Measurements from ENCODE around the gene WNK2.
A peak's percentile ranks its signal among the peaks of the same experiment; 100 is the strongest.
"Not testable (repeated sequence)": the region's sequence is repeated elsewhere in the genome, so short reads cannot be mapped to it uniquely, and the experiment has no call there.

Gene WNK2

DNA sequence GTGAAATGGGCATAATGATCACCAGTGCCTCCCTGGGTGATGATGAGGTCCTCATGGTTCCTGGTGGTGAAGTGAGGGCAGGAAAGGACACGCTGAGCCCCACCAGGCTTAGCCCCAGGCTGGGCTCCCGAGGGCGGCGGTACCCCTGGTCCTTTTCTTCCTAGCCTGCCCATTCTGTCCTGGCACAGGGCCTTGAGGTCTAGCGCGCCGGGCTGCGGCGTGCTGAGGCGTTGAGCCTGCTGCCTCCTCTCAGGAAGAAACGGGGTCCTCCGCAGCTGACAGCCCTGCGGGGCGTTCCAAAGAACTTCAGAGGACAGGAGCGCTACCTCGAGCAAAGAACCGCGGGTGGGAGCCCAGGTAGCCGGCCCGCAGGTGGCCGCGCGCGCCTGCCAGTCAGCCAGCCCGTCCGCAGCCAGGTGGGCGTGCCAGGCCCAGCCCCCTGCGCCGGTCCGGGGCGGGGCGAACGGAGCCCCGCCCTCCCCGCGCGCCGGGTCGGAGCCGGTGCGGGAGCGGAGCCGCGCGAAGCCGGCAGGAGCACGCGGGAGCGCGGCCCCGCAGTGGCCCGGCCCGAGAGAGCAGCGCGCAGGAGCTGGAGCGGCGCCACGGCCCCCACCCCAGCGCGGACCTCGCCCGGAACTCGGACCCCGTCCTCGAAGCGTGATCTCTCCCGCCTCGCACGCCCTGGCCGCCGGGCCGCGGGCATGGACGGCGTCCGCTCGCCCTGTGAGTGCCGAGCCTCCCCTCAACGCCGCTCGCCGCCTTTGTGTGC, at the start of gene WNK2:
Gene WNK2 (plus strand): TSS at position 477 of the 769 bp plus-strand sequence. CDS start 791 bp downstream, outside the sequence.
- no peak for DNase-seq (ENCODE audit: low read depth)

DNA sequence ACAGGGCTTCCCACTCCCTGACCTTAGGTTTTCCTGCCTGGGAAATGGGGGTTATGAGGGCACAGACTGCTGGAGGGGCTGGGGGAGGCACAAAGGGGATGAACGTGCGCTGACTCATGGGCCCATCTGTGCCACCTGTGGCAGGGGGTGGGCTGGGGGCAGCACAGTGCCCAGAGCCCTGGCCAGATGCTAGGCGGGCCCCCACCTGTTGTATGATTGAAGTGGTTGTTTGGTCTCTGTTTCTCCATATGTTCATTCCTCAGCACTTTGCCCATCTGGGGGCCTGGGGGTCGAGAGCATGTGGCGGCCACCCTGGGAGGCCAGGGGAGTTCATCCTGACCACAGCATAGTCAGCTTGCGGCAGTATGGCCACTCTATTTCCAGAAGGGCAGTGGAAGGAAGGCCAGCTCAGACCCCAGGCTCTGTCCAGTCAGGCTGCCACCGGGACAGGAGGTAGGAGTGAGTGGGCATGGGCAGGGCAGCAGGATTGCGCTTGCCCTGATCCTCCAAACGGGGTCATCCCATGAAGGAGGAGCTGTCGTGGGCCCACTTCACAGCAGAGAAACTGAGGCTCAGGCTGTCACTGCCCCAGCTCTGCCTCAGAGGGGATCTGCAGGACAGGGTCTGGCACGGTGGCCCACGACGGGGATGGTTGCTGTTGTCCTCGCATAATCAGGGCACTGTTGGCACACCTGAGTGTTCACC, 49.0 kb upstream of the WNK2 start:
- DNase-seq (ENCODE audit: low read depth), result no peak

DNA sequence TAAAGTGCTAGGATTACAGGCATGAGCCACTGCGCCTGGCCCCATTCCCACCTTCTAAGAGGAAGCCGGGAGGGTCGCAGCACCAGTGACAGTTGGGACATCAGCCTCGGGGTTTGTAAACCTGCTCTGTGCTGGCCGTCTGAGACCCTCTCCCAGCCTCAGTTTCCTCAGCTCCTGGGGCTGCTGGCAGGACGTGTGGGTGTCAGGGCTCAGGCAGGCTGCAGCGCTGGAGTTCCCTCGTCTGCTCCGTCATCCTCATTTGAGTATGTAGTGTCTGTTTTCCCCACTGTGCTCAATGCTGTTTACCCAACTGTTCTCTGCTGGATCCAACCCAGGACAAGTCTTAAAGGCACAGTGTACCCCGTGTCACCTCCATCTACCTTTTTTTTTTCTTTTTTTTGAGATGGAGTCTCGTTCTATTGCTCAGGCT, 47.9 kb upstream of the WNK2 start:
- peak; percentile 54 for DNase-seq (ENCODE audit: low read depth)

DNA sequence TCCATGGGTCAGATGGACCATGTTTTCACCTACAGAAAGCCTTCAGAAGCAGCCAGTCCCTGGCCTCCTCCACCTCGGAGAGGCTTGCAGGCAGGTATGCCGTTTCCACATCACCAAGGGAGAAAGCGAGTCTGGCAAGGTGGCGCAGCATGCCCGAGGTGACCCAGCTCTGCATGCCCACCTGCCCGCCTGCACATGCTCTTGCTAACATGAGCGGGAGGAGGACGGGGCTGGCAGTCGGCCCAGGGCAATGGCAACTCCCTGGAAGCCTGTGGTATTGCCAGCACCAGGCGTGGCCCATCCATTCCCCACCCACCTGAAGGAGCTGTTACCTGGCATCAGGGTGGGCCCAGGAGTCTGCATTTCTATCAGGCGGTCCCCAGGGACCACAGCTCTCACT, 46.6 kb upstream of the WNK2 start:
- DNase-seq (ENCODE audit: low read depth), result no peak

DNA sequence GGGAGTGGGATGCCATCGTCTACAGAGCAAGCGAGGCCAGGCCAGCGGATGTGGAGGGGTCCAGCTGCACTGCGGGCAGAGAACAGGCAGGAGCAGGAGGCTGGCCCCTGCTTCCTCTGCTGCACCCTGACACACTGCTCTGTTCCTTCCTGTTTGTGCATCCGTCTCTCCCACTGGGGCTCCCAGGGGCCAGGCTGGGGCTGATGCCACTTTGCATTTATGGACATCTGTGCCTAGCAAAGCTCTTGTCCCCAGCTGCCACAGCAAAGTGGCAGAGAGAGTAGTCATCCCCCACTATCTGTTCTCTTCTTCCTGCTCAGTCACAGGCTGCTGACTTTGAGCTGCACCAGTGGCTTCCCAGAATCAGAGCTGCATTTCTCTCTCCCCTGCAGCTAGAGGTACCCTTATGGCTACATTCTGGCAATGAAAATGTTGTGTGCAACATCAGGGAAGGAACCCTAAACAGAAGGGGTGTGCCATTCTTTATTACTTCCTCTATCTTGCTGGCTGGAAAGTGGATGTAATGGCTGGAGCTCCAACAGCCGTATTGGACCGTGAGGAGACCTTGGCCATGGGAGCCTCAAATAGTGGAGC, 45.7 kb upstream of the WNK2 start:
- DNase-seq (ENCODE audit: low read depth), result no peak

DNA sequence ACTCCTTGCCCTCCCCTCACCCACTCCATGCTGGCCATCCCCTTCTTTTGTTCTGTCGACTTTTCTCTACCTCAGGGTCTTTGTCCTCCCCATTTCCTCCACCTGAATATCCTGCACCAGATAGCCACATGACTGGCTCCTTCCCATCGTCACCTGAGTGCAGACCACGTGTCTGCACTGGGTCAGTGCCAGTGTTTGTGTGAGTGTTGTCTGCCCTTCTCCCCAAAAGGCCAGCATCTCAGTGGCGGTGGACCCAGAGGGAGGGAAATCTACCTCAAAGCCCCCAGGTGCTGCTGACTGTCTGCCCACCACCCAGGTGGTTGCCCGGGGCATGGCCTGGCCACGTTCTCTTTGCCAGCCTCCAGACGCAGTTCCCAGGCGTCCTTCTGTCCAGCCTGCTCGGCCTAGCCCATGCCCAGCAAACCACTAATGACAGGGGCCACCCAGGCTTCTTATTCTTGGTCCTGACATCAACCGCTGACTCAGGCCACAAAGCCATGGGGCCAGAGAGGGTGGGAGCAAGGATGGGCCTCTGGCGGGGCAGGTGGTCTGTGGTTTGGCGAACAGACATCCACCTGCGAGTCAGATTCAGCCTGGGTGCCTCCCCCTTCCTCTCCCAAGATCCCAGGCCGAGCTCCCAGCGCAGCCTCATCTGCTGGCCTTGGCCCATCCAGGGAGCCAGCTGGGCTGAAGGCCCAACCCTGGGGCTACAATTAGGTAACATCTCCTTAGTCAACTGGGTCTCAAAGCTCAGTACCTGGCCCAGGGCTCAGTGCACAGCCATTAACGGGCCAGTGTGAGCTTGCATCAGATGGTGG, 44.4 kb upstream of the WNK2 start:
- no peak for DNase-seq (ENCODE audit: low read depth)

DNA sequence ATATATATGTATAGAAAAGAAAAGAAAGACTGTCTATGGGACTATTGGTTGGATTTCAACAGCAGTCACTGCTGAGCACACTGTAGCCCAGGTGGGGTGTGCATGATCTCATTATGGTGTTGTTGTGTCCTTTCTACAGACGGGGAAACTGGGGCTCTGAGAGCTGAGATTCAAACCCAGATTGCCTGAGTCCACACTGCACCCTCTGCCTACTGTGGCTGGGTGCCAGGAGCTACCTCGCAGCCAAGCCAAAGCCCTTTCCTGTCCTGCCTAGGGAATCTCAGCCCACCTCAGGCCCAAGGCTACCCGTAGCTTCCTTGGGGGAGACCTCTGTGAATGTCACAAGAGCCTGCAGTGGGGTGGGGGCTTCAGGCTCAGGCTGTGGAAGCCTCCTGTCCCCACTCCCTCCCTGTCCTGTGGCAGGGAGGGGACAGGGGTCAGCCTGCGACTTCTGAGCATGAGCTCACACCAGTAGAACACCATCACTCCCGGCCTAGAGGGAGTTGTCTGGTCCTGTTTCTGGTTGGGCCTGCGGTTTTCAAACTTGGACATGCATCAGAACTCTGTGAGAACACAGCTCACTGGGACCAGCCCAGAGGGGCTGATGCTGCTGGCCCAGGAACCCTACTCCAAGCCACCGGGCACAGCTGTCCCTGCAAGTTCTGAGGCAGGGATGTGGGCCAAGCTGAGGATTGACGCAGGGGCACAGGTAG, 42.0 kb upstream of the WNK2 start:
- no peak for DNase-seq (ENCODE audit: low read depth)

DNA sequence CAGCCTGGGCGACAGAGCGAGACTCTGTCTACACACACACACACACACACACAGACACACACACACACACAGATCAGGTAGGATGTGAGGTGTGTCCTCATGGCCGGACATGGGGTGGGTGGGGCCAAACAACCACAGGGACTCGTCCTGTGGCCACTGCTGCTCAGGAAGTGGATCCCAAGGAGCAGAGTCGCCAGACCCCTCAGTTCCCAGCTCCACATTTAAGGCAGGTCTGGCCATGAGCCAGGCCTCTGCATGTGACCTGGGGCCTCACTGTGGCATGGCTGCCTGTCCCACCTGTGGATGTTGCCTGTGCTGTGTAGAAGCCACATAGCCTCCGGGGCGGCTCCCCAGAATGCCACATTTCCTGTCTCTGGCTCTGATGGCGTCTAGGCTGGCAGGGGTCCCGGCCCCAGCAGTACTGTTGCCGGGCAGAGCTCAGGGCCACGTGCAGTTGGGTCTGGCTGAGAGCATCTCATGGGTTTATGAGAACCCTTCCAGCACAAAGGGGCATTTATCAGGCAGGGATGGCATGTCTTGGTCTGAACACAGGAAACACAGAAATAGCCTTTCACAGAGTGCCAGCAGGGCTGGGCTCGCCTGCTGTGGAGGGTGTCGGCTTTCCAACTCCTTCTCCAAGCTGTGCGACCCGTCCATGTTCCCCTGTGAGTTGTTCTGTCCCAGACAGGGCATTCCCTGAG, 40.0 kb upstream of the WNK2 start:
- DNase-seq (ENCODE audit: low read depth), result peak; percentile 27

DNA sequence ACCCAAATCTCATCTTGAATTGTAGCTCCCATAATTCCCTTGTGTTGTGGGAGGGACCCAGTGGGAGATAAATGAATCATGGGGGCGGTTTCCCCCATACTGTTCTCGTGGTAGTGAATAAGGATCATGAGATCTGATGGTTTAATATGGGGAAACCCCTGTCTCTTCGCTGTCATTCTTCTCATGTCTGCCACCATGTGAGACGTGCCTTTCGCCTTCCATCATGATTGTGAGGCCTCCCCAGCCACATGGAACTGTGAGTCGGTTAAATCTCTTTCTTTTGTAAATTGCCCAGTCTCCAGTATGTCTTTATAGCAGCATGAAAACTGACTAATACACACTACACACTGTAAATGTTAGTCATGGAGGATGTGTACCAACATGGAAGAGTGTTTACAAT, 37.2 kb upstream of the WNK2 start:
- not testable (repeated sequence) for DNase-seq (ENCODE audit: low read depth)

DNA sequence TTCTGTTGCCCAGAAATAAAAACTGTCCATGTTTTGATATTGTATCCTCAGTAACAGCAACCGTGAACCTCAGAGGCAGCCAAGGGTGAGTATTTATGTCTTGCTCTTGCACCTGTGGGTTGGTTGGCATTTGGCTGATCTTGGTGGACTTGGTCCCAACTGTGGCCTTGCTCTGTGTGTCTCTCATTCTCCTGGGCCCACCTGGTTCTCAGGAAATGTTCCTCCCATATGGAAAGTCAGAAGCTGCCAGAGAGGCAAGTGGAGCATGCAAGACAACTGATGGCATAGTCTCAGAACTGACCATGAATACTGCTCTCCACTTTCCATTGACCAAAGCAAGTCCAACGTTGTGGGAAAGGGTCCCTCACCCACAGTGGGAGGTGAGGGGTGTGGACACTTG, 36.3 kb upstream of the WNK2 start:
- DNase-seq (ENCODE audit: low read depth), result no peak

DNA sequence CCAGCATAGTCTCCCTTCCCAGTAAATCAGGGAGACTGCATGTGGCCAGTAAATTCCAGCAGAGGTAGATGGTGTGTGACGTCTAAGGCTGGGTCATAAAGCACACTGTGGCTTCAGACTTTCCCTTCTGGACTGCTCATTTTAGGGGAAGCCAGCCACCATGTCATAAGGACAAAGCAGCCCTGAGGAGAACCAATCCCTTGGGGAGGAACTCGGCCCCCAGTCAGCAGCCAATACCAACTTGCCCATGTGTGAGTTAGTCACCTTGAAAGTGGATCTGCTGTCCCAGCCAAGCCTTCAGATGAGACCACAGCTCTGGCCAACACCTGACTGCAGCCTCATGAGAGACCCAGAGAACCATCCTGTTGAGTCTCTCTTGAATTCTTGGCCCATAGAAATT, 35.2 kb upstream of the WNK2 start:
- no peak for DNase-seq (ENCODE audit: low read depth)

DNA sequence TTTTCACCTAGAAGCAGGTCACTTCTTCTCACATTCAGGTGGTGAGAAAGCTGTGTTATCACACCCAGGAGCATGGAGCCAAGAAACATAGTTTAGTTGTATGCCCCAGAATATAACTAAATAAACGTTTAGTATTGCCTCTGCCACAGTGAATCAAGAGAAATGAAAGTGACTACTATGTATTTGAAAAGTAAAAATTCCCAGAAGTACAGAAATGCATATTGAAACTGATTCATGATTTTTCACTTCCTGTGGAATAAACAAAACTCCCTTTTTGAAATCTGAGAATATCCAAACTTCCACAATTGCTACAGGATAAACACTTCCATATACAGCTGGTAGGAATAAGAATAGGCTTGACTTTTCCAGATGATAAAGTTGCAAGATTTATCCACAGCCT, 34.6 kb upstream of the WNK2 start:
- peak; percentile 64 for DNase-seq (ENCODE audit: low read depth)

DNA sequence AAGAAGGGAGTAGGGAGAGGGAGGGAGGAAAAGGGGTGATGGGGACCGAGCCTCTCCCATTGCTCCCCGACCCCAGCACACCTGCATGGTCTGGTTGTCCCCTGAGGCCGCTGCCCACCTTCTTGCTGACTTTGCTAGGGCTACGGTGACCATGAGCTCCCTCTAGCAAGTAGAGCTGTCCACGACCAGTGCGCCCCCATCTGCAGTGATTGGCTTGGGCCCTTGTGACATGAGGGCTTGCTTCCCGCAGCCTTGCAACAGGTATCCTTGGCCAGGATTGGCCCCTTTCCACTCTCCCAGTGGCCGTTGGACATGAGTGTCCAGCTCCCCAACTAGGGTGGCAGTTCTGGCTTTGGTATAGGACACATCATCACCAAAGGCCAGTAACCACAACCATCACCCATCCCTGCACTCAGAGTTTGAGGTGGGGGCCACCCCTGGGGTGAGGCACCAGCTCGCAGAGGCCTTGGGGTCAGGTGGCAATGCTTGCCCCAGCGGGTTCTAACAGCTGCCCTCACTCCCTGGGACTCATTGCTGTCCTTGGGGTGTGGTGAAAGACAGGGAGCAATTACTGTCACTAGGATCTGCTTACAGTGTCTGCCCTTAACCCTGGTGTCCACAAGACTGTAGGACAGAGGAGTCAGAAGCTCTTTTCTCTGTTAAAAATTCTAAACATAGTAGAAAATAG, 32.7 kb upstream of the WNK2 start:
- no peak for DNase-seq (ENCODE audit: low read depth)

DNA sequence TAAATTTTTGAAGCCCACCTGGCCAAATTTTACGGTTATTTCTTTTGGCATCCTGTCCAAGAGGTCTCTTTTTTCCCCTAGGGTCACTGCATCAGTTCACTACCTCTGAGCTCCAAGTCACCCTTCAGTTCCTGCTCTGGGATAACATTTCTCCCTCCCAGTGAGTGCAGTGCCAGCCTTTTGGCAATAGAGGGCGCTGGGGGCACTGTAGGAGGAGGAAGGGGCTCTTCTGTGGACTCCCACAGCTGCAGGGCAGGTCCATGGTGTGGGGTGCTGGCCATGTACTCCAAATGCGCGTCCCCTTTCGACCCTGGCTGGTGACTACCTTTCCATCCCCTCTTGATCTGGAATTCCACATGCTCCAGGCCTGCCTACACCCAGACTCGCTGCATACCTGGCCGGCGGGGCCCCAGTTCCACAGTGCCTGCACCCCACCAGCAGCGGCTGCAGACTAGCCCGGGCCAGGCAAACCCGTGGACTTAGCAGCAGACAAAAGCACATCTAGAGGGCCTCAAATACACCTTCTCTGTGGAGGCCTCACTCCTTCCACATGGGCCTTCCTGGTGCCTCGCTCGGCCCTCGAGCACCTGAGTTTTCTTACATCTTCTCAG, 29.5 kb upstream of the WNK2 start:
- no peak for DNase-seq (ENCODE audit: low read depth)

DNA sequence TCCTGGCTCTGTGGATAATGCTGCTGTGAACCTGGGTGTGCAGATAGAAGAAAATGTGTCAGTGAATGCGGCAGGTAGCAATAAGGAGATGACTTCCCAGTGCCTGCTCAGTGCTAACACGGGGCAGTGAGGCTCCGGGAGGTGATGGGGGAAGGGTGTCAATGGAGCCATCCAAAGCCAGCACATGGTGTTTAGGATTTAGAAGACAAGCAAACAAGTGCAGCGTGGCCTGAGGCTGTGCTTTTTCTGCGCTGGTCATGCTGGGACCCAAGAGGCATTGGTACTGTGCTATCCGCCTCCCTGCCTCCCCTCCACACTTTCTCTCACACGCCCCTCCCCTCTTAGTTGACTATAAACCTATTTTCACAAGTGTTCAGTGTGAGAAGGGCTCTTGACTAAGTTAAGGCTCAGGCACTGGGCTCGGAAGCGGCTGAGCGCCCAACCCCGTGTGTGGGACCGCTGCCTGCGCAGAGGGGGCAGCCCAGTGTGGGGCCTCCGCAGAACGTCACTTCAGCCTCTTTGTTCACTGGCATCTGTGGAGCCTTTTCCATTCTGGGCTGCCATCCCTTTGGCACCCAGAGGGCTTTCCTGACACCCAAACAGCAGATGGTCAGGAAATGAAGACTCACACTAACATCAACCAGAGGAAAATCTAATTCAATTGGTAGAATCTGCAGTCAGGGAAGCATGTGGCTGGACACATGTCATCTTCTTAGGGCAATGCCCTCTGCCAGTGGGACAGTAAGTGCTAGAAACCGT, 28.0 kb upstream of the WNK2 start:
- no peak for DNase-seq (ENCODE audit: low read depth)

DNA sequence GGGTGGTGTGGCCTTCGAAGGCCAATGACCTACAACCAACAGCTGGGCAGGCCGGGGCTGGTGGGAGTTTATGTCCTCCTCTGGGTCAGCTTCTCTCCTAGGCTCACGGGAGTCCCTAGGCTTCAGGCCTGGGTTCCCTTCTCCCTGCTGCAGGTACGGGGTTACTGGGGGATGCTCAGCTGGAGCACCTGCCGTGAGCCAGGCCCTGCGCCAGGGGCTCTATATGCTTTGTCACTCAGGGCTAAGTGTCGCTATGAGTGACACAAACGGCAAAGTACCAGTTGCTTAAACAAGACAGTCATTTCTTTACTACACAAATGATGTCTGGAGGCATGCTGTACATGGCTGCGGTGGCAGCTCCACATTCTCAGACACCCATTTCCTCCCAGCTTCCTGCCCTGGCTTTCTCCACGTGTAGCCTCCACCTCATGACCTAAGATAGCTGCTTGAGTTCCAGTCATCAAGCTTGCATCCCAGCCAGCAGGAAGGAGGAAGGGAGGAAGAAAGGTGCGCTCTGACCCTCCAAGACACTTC, 27.4 kb upstream of the WNK2 start:
- no peak for DNase-seq (ENCODE audit: low read depth)

DNA sequence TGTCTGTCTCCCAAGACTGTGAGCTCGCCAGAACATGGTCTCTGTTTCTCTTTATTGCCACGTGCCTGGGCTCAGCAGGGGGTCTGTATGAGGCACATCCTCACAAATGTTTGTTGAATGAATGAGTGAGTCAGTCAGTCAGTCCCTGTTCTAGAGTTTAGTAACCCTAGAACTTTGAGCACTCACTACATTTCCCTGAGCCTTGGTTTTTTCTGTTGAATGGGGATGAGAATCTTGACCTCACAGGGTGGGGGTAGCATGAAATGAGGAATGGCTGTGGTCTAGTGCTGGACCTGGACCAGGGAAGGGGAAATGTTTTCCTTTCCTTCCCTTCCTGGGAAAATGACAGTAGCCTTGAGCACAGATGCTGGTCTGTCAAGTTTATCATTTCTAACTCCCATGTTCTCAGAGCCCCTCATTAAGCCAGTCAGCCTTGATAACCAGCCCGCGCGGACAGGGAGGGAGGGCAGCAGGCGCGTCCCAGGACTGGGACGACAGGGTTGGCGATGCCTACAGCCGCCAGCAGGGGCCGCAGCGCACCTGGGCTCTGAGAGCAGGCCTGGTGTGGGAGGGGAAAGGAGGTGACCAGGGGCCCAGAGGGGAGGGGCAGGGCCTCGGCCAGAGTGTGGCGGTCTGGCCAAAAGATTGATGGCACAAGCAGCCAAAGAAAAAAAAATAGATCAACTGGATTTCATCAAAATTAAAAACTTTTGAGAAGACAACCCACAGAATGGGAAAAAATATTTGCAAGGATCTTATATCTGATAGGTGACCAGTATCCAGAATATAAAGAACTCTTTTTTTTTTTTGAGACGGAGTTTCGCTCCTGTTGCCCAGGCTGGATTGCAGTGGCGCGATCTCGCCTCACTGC, 24.1 kb upstream of the WNK2 start:
- DNase-seq (ENCODE audit: low read depth), result peak; percentile 62

Measured in fibroblast of gingiva (primary cell).